GM23338 (cell line): ENCODE results near the gene ACAT2. TPM values are rescaled to one million over a fixed set of nuclear protein-coding genes. Genes with fewer than 3 reads are reported as not detected.

ENCODE experiments used
- ATAC-seq: fragments of 200-7000 bp; cut with Tn5 transposase; 3 replicates; pipeline ENCODE4 v1.9.1; 2020
- DNase-seq: peaks from one replicate; pipeline ENCODE4 v3.0.0-alpha.2; 2015; ENCODE audit warnings: low spot score
- H2AFZ ChIP-seq: fragments of 200-600 bp; sonication (generic); 2 replicates; pipeline ENCODE4 v1.8.0; 2016; ENCODE audit warnings: antibody characterized with exemption, mild to moderate bottlenecking, moderate library complexity
- H3F3A ChIP-seq: fragments of 200-600 bp; sonication (generic); replicated peaks from 2 replicates; pipeline ENCODE4 v1.8.0; 2017; ENCODE audit warnings: antibody characterized with exemption, mixed run types, low read depth
- H3K27ac ChIP-seq: fragments of 200-600 bp; sonication (generic); 2 replicates; pipeline ENCODE4 v1.6.1; 2016; ENCODE audit warnings: low read depth
- H3K27me3 ChIP-seq: fragments of 200-600 bp; sonication (generic); 2 replicates; pipeline ENCODE4 v1.8.0; 2016; ENCODE audit warnings: mild to moderate bottlenecking, mixed run types, moderate library complexity; ENCODE audit not compliant: insufficient read depth
- H3K36me3 ChIP-seq: fragments of 200-600 bp; sonication (generic); 2 replicates; pipeline ENCODE4 v1.8.0; 2016; ENCODE audit warnings: mild to moderate bottlenecking; ENCODE audit not compliant: insufficient read depth
- H3K4me1 ChIP-seq: fragments of 200-600 bp; sonication (generic); 2 replicates; pipeline ENCODE4 v1.8.0; 2016; ENCODE audit warnings: mild to moderate bottlenecking, moderate library complexity; ENCODE audit not compliant: insufficient read depth
- H3K4me2 ChIP-seq: fragments of 200-600 bp; sonication (generic); 2 replicates; pipeline ENCODE4 v1.7.1; 2017; ENCODE audit warnings: mixed run types
- H3K4me3 ChIP-seq: fragments of 200-600 bp; sonication (generic); 2 replicates; pipeline ENCODE4 v1.6.1; 2016; ENCODE audit warnings: mixed run types
- H3K79me2 ChIP-seq: fragments of 200-600 bp; sonication (generic); replicated peaks from 2 replicates; pipeline ENCODE4 v1.8.0; 2017; ENCODE audit warnings: mild to moderate bottlenecking; ENCODE audit not compliant: insufficient read depth
- H3K9me2 ChIP-seq: fragments of 200-600 bp; sonication (generic); 2 replicates; pipeline ENCODE4 v1.8.0; 2017; ENCODE audit not compliant: insufficient read depth
- H4K20me1 ChIP-seq: fragments of 200-600 bp; sonication (generic); replicated peaks from 2 replicates; pipeline ENCODE4 v1.8.0; 2017; ENCODE audit warnings: mild to moderate bottlenecking; ENCODE audit not compliant: insufficient read depth
- H3K27ac Mint-ChIP-seq: 2 replicates; pipeline ENCODE4 v1.8.0; 2020; ENCODE audit warnings: inconsistent platforms, mild to moderate bottlenecking, moderate library complexity, mixed read lengths
- H3K27me3 Mint-ChIP-seq: 3 replicates; pipeline ENCODE4 v1.8.0; 2022; ENCODE audit warnings: low read depth, mild to moderate bottlenecking, moderate library complexity, mixed read lengths, inconsistent platforms; ENCODE audit not compliant: insufficient read depth, poor library complexity
- H3K36me3 Mint-ChIP-seq: 3 replicates; pipeline ENCODE4 v1.8.0; 2021; ENCODE audit warnings: low read depth, mild to moderate bottlenecking, inconsistent platforms, moderate library complexity, mixed read lengths
- H3K4me1 Mint-ChIP-seq: 3 replicates; pipeline ENCODE4 v1.8.0; 2020; ENCODE audit warnings: mild to moderate bottlenecking, inconsistent platforms, mixed read lengths
- H3K4me3 Mint-ChIP-seq: 3 replicates; pipeline ENCODE4 v1.8.0; 2021; ENCODE audit warnings: moderate library complexity, mild to moderate bottlenecking, inconsistent platforms, mixed read lengths
- H3K9me3 Mint-ChIP-seq: 3 replicates; pipeline ENCODE4 v1.8.0; 2020; ENCODE audit warnings: moderate library complexity, mild to moderate bottlenecking, inconsistent platforms, mixed read lengths
- CREB1 ChIP-seq: fragments of 250-450 bp; sonication (Bioruptor Pico); IDR thresholded peaks from 2 replicates; pipeline ENCODE4 v1.5.0; 2020; ENCODE audit warnings: low read depth, mild to moderate bottlenecking, moderate library complexity
- EZH2phosphoT487 ChIP-seq: fragments of 200-600 bp; sonication (generic); IDR thresholded peaks from one replicate; pipeline ENCODE4 v1.8.1; 2018; ENCODE audit warnings: antibody characterized with exemption; ENCODE audit not compliant: unreplicated experiment
- NANOG ChIP-seq: IDR thresholded peaks from 2 replicates; pipeline ENCODE4 v1.6.1; 2016; ENCODE audit warnings: antibody characterized with exemption, borderline replicate concordance
- POLR2AphosphoS5 ChIP-seq: IDR thresholded peaks from 2 replicates; pipeline ENCODE4 v1.6.1; 2016; ENCODE audit warnings: antibody characterized with exemption, low read depth
- ZNF114 ChIP-seq: fragments of 250-450 bp; sonication (Bioruptor Pico); IDR thresholded peaks from 2 replicates; pipeline ENCODE4 v1.5.0; 2020; ENCODE audit warnings: mild to moderate bottlenecking, moderate library complexity
- ZNF331 ChIP-seq: fragments of 250-450 bp; sonication (Bioruptor Pico); IDR thresholded peaks from 2 replicates; pipeline ENCODE4 v1.5.0; 2020; ENCODE audit warnings: low read depth, mild to moderate bottlenecking, moderate library complexity
- ZNF462 ChIP-seq: fragments of 250-450 bp; sonication (Bioruptor Pico); IDR thresholded peaks from 2 replicates; pipeline ENCODE4 v1.5.0; 2020; ENCODE audit warnings: mild to moderate bottlenecking, moderate library complexity
- polyA plus RNA-seq: library from polyadenylated mRNA; unstranded; fragments of >200 nt; fragmentation: Nextera tagmentation; extraction: Ambion mirVana; gene quantifications from 2 replicates; pipeline ENCODE4 v1.2.1, GENCODE V29; 2016
- total RNA-seq: library from RNA; depleted of rRNA; stranded (reverse); fragments of >200 nt; shearing (Covaris generic); gene quantifications from 2 replicates; pipeline ENCODE4 v1.2.3, GENCODE V29; 2014
- TF ChIP-seq, protein P1 (sequence below): IDR thresholded peaks from one replicate; pipeline ENCODE4 v1.6.1; 2018; ENCODE audit warnings: antibody characterized with exemption; ENCODE audit not compliant: unreplicated experiment

ACAT2 gene
- total and polyA plus RNA-seq, 2 experiments from 2014 or later: 108 to 151 TPM

DNA sequence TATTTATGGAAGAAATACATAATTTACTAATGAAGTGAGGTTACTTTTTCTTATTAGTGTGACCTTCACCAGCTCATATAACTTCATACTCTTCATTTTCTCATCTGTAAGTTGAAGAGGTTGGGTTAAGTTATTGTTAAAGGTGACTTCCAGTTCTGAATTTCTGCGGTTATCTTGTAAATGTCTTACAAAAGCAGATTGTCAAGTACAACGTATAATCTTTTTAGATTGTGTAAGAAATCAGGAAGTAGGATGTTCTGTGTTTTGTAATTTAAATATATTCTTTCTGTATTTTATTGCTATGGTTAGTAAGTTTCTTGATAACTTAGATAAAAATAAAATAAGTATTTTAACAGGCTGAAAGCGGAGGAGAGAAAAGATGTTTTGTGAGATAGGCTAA lies 22.5 kb upstream of the ACAT2 start (continued):
- TF ChIP-seq ZNF462 (CRISPR knock-in tag) (no peak), NANOG (no peak)
- TF ChIP-seq, protein P1, sequence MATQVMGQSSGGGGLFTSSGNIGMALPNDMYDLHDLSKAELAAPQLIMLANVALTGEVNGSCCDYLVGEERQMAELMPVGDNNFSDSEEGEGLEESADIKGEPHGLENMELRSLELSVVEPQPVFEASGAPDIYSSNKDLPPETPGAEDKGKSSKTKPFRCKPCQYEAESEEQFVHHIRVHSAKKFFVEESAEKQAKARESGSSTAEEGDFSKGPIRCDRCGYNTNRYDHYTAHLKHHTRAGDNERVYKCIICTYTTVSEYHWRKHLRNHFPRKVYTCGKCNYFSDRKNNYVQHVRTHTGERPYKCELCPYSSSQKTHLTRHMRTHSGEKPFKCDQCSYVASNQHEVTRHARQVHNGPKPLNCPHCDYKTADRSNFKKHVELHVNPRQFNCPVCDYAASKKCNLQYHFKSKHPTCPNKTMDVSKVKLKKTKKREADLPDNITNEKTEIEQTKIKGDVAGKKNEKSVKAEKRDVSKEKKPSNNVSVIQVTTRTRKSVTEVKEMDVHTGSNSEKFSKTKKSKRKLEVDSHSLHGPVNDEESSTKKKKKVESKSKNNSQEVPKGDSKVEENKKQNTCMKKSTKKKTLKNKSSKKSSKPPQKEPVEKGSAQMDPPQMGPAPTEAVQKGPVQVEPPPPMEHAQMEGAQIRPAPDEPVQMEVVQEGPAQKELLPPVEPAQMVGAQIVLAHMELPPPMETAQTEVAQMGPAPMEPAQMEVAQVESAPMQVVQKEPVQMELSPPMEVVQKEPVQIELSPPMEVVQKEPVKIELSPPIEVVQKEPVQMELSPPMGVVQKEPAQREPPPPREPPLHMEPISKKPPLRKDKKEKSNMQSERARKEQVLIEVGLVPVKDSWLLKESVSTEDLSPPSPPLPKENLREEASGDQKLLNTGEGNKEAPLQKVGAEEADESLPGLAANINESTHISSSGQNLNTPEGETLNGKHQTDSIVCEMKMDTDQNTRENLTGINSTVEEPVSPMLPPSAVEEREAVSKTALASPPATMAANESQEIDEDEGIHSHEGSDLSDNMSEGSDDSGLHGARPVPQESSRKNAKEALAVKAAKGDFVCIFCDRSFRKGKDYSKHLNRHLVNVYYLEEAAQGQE: no peak

DNA sequence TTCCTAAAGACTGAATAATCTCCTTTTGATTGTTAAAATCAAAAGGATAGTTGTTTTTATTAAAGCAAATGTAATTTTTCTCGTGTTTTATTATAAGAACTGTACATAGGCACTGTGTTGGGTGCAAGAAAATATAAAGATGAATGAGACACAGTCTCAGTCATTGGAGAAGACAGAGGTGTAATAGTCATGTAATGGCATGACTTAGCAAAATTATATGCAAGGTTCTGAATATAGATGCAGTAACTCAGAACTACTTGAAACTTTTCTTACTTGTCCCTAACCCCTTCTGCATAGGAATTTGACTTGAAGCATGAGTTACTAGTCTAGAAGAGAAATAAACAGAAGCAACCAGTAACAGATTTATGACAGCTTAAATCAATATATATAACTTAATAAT lies 19.7 kb upstream of the ACAT2 start:
- Mint-ChIP-seq H3K4me3 (no peak overlapping the region), H3K27ac (peak overlapping the region; percentile 81), H3K9me3 (no peaks in the 10 kb centered on the region), H3K4me1 (no peaks in the 10 kb centered on the region), H3K27me3 (no peaks in the 10 kb centered on the region), H3K36me3 (peaks cover 82% of the 10 kb centered on the region)
- Histone ChIP-seq H3K9me2 (no peaks in the 10 kb centered on the region), H3K27me3 (no peaks in the 10 kb centered on the region), H4K20me1 (peaks cover 52% of the 10 kb centered on the region), H2AFZ (no peak overlapping the region), H3K36me3 (peaks cover 91% of the 10 kb centered on the region), H3K4me3 (no peak overlapping the region), H3K27ac (no peak overlapping the region; the same call in 1 of the 2 replicates), H3K79me2 (peaks cover 96% of the 10 kb centered on the region), H3K4me2 (no peak overlapping the region), H3K4me1 (no peaks in the 10 kb centered on the region), H3F3A (no peaks in the 10 kb centered on the region)
- DNase-seq (no peak), ATAC-seq (no peak)
- no peak for TF ChIP-seq ZNF114 (CRISPR knock-in tag)
- no peak for TF ChIP-seq POLR2AphosphoS5
- no peak for TF ChIP-seq ZNF331
- TF ChIP-seq EZH2phosphoT487: no peak
- no peak for TF ChIP-seq NANOG
- TF ChIP-seq CREB1 (CRISPR knock-in tag): no peak
